LNCaP clone FGC (cell line): ENCODE results near the gene ZNF554.

ENCODE experiments used
- DNase-seq: peaks from one replicate; pipeline ENCODE4 v3.0.0-alpha.2; 2011; ENCODE audit warnings: low read depth
- H3K4me3 ChIP-seq: 2 replicates; pipeline ENCODE4 v1.5.1; 2011; ENCODE audit warnings: mild to moderate bottlenecking, low read depth, low read length, control low read depth
- TF ChIP-seq, protein P1 (sequence below): IDR thresholded peaks from 2 replicates; pipeline ENCODE4 v1.5.1; 2012; ENCODE audit warnings: mild to moderate bottlenecking; ENCODE audit not compliant: control insufficient read depth, insufficient read depth; ENCODE audit errors: extremely low read depth

ZNF554 gene

DNA sequence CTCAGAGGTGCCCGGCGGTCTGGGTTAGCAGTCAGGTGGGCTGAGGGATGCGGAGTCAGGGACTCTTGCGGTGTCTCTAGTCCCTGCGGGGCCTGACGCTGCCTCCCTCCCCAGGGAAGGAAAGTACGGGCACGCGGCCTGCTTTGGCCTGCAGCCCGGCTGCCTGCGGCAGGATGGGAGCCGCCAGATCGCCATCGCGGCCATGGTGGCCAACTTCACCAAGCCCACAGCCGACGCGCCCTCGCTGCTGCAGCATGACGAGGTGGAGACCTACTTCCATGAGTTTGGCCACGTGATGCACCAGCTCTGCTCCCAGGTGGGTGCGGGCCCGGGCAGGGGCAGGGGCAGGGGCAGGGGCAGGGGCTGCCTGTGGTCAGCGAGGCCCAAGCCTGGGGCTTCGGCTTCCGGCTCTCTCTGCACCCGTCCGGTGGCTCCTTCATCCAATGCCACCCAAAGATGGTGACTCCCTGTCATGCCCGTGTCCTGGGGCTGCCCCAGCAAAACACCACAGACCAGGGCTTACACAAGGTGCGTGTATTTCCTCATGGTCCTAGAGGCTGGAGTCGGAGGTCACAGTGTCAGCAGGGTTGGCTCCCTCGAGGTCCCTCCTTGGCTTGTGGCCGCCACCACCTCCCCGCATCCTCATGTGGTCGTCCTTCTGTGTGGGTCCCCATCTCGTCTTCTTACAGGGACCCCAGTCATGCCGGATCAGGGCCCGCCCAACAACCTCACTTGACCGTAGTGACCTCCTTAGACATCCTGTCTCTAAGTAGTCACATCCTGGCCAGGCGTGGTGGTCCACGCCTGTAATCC lies 11.3 kb upstream of the ZNF554 start:
- no peak for DNase-seq
- TF ChIP-seq, protein P1, sequence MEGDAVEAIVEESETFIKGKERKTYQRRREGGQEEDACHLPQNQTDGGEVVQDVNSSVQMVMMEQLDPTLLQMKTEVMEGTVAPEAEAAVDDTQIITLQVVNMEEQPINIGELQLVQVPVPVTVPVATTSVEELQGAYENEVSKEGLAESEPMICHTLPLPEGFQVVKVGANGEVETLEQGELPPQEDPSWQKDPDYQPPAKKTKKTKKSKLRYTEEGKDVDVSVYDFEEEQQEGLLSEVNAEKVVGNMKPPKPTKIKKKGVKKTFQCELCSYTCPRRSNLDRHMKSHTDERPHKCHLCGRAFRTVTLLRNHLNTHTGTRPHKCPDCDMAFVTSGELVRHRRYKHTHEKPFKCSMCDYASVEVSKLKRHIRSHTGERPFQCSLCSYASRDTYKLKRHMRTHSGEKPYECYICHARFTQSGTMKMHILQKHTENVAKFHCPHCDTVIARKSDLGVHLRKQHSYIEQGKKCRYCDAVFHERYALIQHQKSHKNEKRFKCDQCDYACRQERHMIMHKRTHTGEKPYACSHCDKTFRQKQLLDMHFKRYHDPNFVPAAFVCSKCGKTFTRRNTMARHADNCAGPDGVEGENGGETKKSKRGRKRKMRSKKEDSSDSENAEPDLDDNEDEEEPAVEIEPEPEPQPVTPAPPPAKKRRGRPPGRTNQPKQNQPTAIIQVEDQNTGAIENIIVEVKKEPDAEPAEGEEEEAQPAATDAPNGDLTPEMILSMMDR, result no peak
- no peak overlapping the region for H3K4me3 ChIP-seq

DNA sequence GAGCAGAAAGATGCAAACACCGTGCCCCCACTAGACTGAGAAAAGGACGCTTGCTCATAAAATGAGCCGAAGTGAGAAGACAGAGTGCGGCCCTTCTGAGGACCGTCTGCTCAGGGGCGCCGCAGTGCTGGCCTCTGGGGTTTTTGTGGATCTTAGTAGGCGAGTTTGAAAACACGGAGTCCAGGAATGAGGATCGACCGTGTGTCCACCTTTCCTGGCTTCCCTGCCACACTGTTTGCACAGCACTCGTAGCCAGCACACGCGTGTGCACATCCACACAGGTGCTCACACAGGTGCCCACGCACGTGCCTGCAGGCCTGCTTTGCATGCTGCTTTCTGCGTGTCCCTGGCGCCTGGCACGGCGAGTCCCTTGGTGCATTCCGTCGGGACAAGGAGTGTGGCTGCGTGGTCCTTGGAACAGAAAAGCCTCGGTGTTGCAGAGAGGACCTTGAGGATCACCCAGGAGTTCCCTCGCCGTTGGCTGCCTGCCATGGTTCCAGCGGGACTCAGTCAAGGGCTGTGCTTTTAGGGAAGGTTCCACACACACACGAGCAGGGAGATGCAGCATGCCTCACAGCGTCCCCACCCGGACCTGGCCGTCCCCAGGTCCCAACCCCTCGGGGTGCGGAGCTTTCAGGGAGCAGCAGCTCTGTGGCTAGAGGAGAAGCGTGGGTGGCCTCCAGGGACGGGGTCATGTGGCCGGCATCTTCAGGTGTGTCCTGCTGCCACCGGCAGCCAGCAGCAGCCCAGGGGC lies 10.1 kb upstream of the ZNF554 start:
- DNase-seq, result no peak
- TF ChIP-seq, protein P1, result no peak
- no peak overlapping the region for H3K4me3 ChIP-seq

DNA sequence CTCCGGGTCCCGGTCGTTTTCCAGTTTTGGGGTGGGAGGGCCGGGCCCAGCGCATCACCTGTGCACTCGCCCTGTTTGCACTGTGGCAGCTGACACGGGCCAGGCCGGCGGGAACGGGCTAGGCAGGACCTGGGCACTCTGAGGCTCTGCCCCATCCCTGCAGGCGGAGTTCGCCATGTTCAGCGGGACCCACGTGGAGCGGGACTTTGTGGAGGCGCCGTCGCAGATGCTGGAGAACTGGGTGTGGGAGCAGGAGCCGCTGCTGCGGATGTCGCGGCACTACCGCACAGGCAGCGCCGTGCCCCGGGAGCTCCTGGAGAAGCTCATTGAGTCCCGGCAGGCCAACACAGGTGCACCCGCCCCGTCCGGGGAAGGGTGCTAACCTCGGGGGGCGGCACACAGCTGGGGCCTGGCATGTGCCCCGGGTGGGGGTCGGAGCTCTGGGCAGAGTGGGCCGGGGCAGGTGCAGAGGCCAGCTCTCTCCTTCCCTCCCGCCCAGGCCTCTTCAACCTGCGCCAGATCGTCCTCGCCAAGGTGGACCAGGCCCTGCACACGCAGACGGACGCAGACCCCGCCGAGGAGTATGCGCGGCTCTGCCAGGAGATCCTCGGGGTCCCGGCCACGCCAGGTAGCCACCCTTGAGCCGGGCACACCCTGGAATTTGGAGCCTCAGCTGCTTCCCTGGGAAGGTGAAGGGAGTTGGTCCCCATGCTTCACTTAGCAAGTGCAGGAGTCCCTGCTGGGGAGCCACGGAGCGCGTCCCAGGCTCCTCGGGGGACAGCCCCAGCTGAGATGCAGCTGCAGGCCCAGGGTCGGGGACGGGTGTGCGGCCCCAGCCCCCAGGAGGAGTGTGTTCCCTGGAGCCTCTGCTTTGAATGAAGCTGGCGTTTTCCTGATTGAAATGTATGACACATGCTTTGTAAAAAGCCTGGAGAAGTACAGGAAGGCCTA lies 9.3 kb upstream of the ZNF554 start:
- no peak overlapping the region for H3K4me3 ChIP-seq
- TF ChIP-seq, protein P1, result no peak
- no peak for DNase-seq

DNA sequence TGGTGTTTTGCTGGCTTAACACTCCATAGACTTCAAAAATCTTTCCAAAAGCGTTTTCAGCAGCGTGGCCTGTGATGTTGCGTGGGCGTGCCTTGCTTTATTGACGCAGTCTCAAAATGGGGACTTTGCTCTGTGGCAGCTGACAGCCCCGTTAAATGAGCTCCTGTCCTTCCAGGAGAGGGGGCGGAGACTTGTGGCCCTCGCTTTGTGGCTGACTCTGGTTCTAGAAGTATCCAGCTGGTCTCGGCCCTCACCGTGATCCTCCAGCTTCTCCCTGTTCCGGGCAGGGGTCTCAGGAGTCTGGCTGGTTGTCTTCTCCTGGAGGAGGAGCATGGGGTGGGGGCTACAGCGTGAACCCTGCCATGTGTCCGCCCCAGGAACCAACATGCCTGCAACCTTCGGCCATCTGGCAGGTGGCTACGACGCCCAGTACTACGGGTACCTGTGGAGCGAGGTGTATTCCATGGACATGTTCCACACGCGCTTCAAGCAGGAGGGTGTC lies 8.4 kb upstream of the ZNF554 start:
- DNase-seq, result no peak
- no peak overlapping the region for H3K4me3 ChIP-seq
- TF ChIP-seq, protein P1, result no peak

DNA sequence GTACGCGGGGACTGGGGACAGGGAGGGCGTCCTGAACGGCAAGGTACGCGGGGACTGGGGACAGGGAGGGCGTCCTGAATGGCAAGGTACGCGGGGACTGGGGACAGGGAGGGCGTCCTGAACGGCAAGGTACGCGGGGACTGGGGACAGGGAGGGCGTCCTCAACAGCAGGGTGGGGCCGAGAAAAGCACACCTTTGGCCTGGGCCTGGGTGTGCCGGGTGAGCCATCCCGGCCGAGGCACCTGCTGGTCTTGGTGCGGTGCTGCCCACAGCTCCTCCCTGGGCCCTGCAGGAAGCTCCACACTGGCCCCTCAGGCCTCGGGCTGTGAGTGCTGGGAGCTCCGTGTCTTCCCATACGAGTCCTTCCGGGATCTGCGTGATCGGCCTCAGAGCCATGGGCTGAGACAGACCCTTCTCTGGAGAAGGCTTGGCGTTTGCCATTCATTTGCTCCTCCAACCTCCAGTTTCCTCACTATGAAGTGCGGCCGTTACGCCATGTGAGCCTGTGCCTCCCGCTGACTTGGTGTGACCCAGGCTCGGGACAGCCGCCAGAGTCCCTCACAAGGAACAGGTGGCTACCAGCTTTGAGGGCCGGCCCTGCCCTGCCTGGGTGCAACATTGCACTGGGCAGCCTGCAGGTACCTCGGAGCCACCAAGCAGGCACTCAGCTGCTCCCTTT lies 7.8 kb upstream of the ZNF554 start:
- no peak for DNase-seq
- no peak overlapping the region for H3K4me3 ChIP-seq
- TF ChIP-seq, protein P1, result no peak

DNA sequence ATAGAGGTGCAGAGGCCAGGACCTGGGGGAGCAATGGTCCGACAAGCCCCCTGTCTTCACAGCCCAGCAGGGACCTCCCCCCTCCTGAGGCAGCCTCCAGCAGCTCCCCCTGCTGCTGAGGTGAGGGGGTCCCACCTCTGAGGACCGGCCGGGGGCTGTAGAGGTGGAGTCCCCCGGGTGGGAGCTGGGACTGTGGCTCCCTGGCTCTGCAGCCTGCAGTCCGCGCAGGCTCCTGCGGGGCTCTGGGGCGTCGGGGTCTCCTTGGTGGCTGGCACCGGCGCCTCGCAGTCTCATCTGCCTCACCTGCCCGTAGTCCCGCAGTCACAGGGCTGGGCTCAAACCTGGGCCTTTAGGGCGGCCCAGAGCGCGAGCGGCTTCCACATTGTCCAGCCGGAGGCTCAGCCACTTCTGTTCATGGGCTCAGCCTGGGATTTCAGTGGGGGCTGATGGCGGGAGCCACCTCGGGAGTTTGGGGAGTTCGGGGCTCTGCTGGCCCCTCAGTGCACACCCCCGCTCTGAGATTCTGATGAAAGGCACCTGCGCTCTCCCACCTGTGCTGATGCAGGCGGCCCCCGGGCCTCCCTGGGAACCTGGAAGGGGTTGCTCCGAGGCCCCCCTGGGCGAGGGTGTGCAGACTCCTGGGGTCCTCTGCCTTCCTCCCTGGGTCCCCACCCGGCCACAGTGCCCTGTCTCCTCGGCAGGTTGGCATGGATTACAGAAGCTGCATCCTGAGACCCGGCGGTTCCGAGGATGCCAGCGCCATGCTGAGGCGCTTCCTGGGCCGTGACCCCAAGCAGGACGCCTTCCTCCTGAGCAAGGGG lies 7.0 kb upstream of the ZNF554 start:
- no peak for DNase-seq
- TF ChIP-seq, protein P1, result no peak
- no peak overlapping the region for H3K4me3 ChIP-seq
